Coronary artery (tissue), 2 donors: ENCODE results near the gene ISCU.
A peak's percentile ranks its signal among the peaks of the same experiment; 100 is the strongest.
"Not testable (repeated sequence)": the region's sequence is repeated elsewhere in the genome, so short reads cannot be mapped to it uniquely, and the experiment has no call there.

ENCODE experiments used
- DNase-seq: peaks from one replicate; pipeline ENCODE4 v3.0.0-alpha.2; 2017; ENCODE audit warnings: low spot score
- H3K27ac ChIP-seq, 2 donors: fragments of 200-600 bp; sonication (generic); one replicate each; pipeline ENCODE4 v1.5.1; 2016 to 2019
- H3K4me3 ChIP-seq: fragments of 200-600 bp; sonication (generic); 2 replicates; pipeline ENCODE4 v1.5.1; 2016; ENCODE audit warnings: mild to moderate bottlenecking, moderate library complexity
- CTCF ChIP-seq: fragments of 200-600 bp; sonication (generic); IDR thresholded peaks from one replicate; pipeline ENCODE4 v1.5.1; 2019; ENCODE audit warnings: antibody characterized with exemption

ISCU gene

GRCh38 chr12:108616941-108617858 is 54.8 kb downstream of the ISCU start:
- TF ChIP-seq CTCF, result no peak
- Histone ChIP-seq H3K27ac (peak overlapping the region in 1 of 2 donors; percentile 42), H3K4me3 (no peak overlapping the region)
- no peak for DNase-seq

- no peak overlapping the region for H3K27ac ChIP-seq
- peak; percentile 94 for TF ChIP-seq CTCF
- no peak for DNase-seq
- H3K4me3 ChIP-seq, result no peak overlapping the region
These were observed 55.9 kb downstream of the ISCU start for GRCh38 chr12:108618079-108618952.

- not testable (repeated sequence) for DNase-seq, H3K27ac ChIP-seq
These were observed 56.5 kb downstream of the ISCU start for GRCh38 chr12:108618953-108619274.

More at GRCh38 chr12:108618953-108619274, 56.5 kb downstream of the ISCU start:
- not testable (repeated sequence) for H3K4me3 ChIP-seq
